DND-41 (cell line): ENCODE measurements around the gene PPFIA2.

Source experiments
- ATAC-seq: fragments of 200-7000 bp; cut with Tn5 transposase; 3 replicates; pipeline ENCODE4 v1.9.1; 2021; ENCODE audit warnings: low read depth; ENCODE audit not compliant: insufficient read depth
- DNase-seq: peaks from one replicate; pipeline ENCODE4 v3.0.0-alpha.2; 2020
- H2AFZ ChIP-seq: 2 replicates; pipeline ENCODE4 v1.6.0; 2012; ENCODE audit warnings: low read depth, low read length
- H3K27ac ChIP-seq: 2 replicates; pipeline ENCODE4 v1.5.1; 2012; ENCODE audit warnings: low read length, inconsistent platforms
- H3K27me3 ChIP-seq: fragments of 200-600 bp; sonication (generic); 2 replicates; pipeline ENCODE4 v1.6.0; 2012; ENCODE audit warnings: low read length, mild to moderate bottlenecking, inconsistent platforms; ENCODE audit not compliant: insufficient read depth, poor library complexity
- H3K36me3 ChIP-seq: 2 replicates; pipeline ENCODE4 v1.5.1; 2012; ENCODE audit warnings: low read length, inconsistent platforms; ENCODE audit not compliant: insufficient read depth
- H3K4me1 ChIP-seq: 2 replicates; pipeline ENCODE4 v1.5.1; 2012; ENCODE audit warnings: mild to moderate bottlenecking, low read length; ENCODE audit not compliant: insufficient read depth
- H3K4me2 ChIP-seq: 2 replicates; pipeline ENCODE4 v1.6.0; 2012; ENCODE audit warnings: mild to moderate bottlenecking, moderate library complexity, low read length, inconsistent platforms; ENCODE audit not compliant: insufficient read depth
- H3K4me3 ChIP-seq, 2 experiments: fragments of 200-600 bp in 1 of 2; shearing (Covaris generic) in 1 of 2; 2 replicates each; pipeline ENCODE4 v1.5.1; 2012 to 2016; ENCODE audit warnings: inconsistent platforms in 2 of 2, low read length in 2 of 2, mild to moderate bottlenecking in 2 of 2, low read depth in 1 of 2, moderate library complexity in 1 of 2
- H3K79me2 ChIP-seq: 2 replicates; pipeline ENCODE4 v1.6.0; 2012; ENCODE audit warnings: low read length, inconsistent platforms; ENCODE audit not compliant: insufficient read depth
- H3K9ac ChIP-seq: 2 replicates; pipeline ENCODE4 v1.6.0; 2012; ENCODE audit warnings: low read depth, mild to moderate bottlenecking, inconsistent platforms, low read length, moderate library complexity
- H3K9me3 ChIP-seq: 2 replicates; pipeline ENCODE4 v1.5.1; 2012; ENCODE audit warnings: low read length, moderate library complexity, mild to moderate bottlenecking, inconsistent platforms; ENCODE audit not compliant: insufficient read depth, severe bottlenecking
- H4K20me1 ChIP-seq: 2 replicates; pipeline ENCODE4 v1.6.0; 2012; ENCODE audit warnings: low read length; ENCODE audit not compliant: insufficient read depth
- EZH2 ChIP-seq: IDR thresholded peaks from 3 replicates; pipeline ENCODE4 v1.6.1; 2012; ENCODE audit warnings: borderline replicate concordance, low read depth, mild to moderate bottlenecking, moderate library complexity, low read length, inconsistent platforms; ENCODE audit not compliant: severe bottlenecking
- TF ChIP-seq, protein P1 (sequence below): IDR thresholded peaks from 2 replicates; pipeline ENCODE4 v1.5.1; 2012; ENCODE audit warnings: borderline replicate concordance, low read length, moderate library complexity, mild to moderate bottlenecking; ENCODE audit not compliant: poor library complexity, severe bottlenecking; ENCODE audit errors: extremely low read depth

Gene PPFIA2

DNA sequence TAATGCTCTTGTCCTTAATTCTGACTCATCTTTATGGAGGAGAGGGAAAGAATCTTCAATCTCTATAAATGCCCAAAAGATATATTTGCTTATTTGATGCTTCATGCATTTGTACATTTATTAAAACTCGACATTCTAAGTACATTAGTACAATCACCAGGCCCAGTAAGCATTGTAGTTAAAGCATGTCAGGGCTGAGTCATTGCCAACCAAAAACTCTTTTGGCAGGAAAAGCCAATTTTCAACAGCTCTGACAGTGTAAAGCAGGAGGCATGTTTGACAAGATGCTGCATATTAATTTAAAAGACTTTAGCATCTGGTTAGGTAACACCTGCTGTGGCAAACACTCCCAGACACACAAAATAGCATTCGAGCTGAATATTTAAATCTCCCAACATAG is 290.9 kb downstream of the PPFIA2 start:
- H3K36me3 ChIP-seq: no peaks in the 10 kb centered on the region
- H3K4me1 ChIP-seq: no peaks in the 10 kb centered on the region
- no peaks in the 10 kb centered on the region for H4K20me1 ChIP-seq
- H3K79me2 ChIP-seq: no peaks in the 10 kb centered on the region
- no peaks in the 10 kb centered on the region for H3K27me3 ChIP-seq
- no peak for TF ChIP-seq EZH2
- TF ChIP-seq, protein P1, sequence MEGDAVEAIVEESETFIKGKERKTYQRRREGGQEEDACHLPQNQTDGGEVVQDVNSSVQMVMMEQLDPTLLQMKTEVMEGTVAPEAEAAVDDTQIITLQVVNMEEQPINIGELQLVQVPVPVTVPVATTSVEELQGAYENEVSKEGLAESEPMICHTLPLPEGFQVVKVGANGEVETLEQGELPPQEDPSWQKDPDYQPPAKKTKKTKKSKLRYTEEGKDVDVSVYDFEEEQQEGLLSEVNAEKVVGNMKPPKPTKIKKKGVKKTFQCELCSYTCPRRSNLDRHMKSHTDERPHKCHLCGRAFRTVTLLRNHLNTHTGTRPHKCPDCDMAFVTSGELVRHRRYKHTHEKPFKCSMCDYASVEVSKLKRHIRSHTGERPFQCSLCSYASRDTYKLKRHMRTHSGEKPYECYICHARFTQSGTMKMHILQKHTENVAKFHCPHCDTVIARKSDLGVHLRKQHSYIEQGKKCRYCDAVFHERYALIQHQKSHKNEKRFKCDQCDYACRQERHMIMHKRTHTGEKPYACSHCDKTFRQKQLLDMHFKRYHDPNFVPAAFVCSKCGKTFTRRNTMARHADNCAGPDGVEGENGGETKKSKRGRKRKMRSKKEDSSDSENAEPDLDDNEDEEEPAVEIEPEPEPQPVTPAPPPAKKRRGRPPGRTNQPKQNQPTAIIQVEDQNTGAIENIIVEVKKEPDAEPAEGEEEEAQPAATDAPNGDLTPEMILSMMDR: no peak
- DNase-seq (no peak), ATAC-seq (no peak)
- H3K9ac ChIP-seq: no peak overlapping the region
- H3K27ac ChIP-seq: no peak overlapping the region
- no peak overlapping the region for H2AFZ ChIP-seq
- H3K9me3 ChIP-seq: no peaks in the 10 kb centered on the region
- no peak overlapping the region for H3K4me3 ChIP-seq
- H3K4me2 ChIP-seq: no peak overlapping the region

DNA sequence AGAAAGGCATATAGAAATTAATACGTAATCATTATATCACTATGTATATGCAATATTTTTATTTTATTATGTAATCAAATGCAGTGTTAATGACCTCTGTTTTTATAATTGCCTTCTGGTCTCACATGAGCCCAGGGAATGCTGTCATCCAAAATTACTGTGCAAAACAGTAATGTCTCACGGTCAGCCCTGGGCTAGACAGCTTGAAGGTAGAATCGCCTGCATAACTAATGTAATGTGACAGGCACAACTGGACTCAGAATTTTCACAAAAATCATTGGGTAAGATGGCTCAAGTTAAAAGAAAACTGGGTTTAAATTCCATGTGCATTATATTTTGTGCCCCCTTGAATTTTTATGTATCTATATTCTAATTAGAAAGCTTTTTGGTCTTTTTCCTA is 293.3 kb downstream of the PPFIA2 start:
- ATAC-seq (no peak), DNase-seq (no peak)
- Histone ChIP-seq H3K4me2 (no peak overlapping the region), H4K20me1 (no peaks in the 10 kb centered on the region), H3K9ac (no peak overlapping the region), H2AFZ (no peak overlapping the region), H3K9me3 (no peaks in the 10 kb centered on the region), H3K79me2 (no peaks in the 10 kb centered on the region), H3K27ac (no peak overlapping the region), H3K27me3 (no peaks in the 10 kb centered on the region), H3K4me1 (no peaks in the 10 kb centered on the region), H3K4me3 (no peak overlapping the region), H3K36me3 (no peaks in the 10 kb centered on the region)
- TF ChIP-seq, protein P1: no peak
- no peak for TF ChIP-seq EZH2

DNA sequence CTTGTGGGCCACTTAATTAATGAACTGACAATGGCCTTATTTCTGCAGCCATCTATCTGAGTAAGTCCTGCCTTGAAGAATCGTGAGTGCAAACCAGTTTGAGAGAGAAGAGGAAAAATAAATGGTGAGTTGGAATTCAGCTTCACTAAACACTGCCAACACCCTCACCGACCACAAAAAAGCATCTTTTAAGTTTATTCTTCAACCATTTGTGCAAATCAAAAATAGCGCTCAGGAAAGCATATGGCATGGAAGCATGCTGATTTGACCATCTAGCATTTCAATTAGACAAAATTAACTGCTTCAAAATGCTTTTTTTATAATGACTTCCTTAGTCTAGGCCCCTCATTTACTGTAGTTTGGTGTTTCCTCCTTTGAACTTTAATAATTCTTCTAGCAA is 294.0 kb downstream of the PPFIA2 start:
- no peak for DNase-seq
- TF ChIP-seq, protein P1: no peak
- TF ChIP-seq EZH2: no peak
- Histone ChIP-seq H2AFZ (no peak overlapping the region), H4K20me1 (no peaks in the 10 kb centered on the region), H3K4me2 (no peak overlapping the region), H3K4me1 (no peaks in the 10 kb centered on the region), H3K27ac (no peak overlapping the region), H3K36me3 (no peaks in the 10 kb centered on the region), H3K79me2 (no peaks in the 10 kb centered on the region), H3K27me3 (no peaks in the 10 kb centered on the region), H3K9me3 (no peaks in the 10 kb centered on the region), H3K4me3 (no peak overlapping the region), H3K9ac (no peak overlapping the region)
- ATAC-seq: no peak

DNA sequence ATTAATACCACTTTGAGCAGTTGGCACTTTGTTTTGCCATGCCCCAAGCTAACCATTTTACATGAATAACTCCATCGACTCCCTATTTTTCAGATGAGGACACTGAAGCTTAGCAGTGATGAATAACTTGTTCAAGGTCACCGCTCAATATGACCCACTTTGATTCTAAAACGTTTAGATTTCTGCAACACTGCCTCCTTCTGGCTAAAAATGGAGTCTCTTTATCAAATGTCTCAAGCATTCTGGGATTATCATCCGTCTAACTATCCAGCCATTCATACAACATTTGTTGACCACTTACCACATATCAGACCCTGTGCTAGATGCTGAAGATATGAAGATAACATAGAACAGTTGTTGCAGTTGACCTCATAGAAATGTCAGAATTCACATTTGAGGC is 298.0 kb downstream of the PPFIA2 start:
- no peaks in the 10 kb centered on the region for H3K9me3 ChIP-seq
- no peak overlapping the region for H3K4me3 ChIP-seq
- DNase-seq (no peak), ATAC-seq (no peak)
- H3K4me2 ChIP-seq: no peak overlapping the region
- H3K4me1 ChIP-seq: no peaks in the 10 kb centered on the region
- no peaks in the 10 kb centered on the region for H4K20me1 ChIP-seq
- no peaks in the 10 kb centered on the region for H3K79me2 ChIP-seq
- no peak overlapping the region for H3K9ac ChIP-seq
- TF ChIP-seq, protein P1: peak; percentile 17
- no peak for TF ChIP-seq EZH2
- H3K36me3 ChIP-seq: no peaks in the 10 kb centered on the region
- H3K27me3 ChIP-seq: no peaks in the 10 kb centered on the region
- no peak overlapping the region for H2AFZ ChIP-seq
- H3K27ac ChIP-seq: no peak overlapping the region
